HG03060 (cell line): Measurements from ENCODE around the gene TSPO2.

ENCODE experiments used
- ATAC-seq: cut with Tn5 transposase; IDR thresholded peaks from one replicate; pipeline ENCODE4 v1.9.1; 2021; ENCODE audit warnings: low read depth, moderate number of reproducible peaks; ENCODE audit not compliant: unreplicated experiment

Gene TSPO2

DNA sequence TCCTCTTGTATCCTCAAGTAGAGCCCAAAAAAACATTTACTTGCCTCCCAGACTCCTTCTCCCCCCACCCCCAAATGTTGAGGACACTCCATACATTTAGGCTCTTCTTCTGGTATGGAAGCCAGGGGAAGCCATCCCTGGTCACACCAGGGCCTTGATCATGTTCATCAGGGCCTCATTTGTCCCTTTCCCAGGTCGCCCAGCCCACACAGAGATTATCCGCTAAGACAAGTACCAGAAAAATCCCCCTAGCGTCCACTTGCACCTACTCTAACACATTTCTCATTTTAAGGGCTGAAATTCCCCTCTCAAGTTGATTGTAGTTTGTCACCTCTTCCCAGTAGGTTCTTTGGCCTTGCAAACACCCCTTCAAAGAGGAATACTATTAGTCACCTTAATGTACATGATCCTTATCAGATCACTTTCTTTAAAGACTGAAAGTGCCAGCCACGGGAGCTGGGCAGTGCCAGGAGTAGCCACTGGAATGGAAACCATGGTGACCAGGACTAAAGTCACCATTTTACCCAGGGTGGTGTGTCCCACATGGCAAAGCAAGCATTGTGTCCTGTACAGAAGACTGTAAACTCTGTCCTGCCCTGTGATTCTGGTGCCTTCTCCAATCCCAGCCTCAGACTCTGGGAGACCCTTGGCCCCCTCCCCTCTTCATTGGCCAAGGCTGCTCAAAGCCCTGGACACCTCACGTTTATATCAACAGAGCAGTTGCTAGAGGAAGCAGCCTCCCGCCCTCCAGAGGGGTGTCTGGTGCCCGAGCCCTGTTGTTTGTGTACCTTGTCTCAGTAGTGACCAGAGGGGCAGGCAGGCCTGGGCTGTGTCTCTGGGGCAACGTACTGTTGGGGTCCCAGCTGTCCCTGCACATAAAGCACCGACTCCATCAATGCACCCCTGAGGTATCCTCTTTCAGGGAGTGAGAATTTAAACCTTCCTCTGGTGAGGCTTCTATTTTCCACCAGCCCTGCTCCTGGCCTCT, 5.8 kb downstream of the TSPO2 start:
- no peak for ATAC-seq

DNA sequence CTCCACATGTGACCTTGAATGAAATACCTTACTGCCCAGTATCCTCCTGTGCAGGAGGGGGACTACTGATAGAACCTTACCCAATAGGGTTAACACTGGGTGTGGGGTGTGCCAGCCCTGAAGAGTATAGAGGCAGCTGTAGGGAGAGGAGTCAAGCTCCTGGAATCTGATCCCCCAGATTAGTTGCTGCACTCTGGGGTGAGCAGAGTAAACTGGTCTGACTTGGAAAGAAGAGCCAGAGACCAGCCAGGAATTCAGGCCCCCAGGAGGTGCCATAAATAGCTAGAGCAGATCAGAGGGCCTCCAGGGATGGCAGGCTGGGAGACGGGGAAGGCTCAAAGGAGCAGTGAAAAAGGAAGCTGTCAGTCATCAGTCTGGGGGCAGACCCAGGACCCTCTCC, 7.3 kb downstream of the TSPO2 start:
- ATAC-seq: no peak

DNA sequence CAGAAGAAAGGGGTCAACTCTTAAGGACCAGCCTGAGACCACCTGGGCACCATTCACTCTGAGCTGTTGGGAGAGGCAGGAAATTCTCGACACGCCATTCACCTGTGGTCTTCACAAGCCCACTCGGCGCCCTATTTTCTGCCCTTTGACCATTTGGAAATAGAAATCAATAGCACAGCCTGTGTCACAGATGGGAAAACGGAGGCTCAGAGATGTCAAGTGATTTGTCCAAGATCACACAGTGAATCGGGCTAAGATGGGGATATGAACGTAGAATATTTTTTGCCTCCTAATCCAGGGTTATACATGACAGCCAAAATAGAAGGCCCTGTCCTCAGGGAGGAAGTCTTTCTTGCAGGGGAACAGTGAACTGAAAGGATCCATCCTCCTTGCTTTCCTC, 7.7 kb downstream of the TSPO2 start:
- no peak for ATAC-seq

DNA sequence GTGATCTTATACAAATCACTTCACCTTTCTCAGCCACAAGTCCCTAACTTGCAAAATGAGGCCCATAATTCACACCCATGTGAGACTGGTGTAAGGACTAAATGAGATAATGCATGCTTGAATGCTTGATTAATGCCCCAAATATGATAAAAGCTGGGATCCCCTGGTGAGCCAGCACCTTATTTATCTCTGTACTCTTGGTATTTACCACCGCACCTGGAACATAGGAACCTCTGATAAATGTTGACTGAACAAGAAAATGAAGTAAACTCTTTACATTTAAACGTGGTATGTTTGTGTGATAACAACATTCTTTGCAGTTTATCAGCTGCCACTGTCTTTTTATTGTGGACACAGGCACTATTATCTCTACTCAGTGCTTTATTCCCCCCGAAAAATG, 8.3 kb downstream of the TSPO2 start:
- ATAC-seq: no peak

DNA sequence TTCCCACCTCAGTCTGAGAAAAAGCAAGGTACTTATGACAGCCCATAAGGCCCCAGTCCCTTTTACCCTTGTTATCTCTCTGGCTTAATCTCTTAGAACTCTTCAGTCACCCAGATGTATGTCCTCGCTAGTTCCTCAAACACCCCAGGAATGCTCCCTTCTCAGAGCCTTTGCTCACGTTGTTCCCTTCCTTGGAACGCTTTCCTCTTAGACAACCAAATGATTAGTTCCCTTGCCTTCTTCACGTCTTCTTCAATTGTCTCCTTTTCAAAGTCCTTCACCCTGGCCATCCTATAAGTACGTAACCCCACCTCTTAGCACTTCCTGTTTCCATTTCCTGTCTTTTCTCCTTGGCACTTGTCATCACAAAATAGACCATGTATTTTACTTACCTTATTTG, 9.6 kb downstream of the TSPO2 start:
- no peak for ATAC-seq

DNA sequence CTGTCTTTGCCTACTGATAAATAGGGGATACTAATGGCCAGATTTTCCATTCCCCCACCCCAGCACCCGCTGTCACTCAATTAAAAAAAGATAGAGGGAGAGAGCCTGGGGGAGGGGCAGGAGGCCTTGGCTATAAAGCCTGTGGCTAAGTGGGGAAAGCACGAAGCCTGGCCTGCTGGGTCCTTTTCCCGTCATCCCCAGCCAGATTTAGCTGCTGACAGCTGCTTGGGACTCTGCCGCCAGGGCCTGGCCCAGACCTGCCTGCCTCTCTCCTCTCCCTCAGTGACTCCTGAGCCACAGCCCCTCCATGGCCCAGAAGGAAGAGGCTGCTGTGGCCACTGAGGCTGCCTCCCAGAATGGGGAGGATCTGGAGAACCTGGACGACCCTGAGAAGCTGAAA, 10.8 kb downstream of the TSPO2 start, which contains the start of gene APOBEC2:
TSS of gene APOBEC2 (plus strand) at position 162 of the 400 bp plus-strand sequence. CDS start at position 308, 146 bp downstream.
- no peak for ATAC-seq

DNA sequence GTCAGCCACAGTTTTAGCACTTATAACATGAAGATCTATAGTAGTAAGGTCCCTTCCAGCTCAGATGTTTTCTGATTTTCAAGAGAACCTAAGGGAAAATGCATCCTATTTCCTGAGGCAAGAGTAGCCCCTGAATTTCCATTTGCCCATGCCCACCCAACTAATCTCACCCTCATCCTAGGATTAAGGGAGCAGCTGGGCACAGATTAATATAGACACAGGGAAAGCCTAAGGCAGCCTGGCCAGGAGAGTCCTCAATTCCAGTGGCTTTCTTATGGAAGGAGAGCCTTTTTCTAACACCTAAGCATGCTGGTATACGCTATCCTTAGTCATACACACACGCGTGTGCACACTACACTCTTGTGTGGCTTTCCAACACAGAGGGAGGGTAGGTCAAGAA, 12.2 kb downstream of the TSPO2 start:
- no peak for ATAC-seq

DNA sequence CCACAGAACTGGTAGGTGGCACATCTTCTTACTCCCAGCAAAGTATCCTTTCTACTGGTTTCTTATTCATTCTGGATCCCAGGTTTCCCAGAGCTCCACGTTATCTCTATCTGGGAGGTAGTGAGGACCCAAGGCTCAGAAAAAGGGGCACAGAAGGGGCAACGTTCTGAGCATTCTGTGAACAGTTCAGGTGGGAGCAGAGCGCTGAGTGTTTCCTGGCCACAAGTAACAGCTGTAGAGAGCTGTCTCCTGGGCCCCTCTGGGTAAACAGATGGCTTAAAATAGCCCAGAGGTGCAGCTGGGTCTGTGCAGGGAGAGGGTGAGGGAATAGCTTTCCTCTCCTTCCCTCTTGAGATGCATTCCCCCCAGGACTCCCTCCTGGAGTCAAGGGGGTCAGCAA, 12.9 kb downstream of the TSPO2 start:
- no peak for ATAC-seq

DNA sequence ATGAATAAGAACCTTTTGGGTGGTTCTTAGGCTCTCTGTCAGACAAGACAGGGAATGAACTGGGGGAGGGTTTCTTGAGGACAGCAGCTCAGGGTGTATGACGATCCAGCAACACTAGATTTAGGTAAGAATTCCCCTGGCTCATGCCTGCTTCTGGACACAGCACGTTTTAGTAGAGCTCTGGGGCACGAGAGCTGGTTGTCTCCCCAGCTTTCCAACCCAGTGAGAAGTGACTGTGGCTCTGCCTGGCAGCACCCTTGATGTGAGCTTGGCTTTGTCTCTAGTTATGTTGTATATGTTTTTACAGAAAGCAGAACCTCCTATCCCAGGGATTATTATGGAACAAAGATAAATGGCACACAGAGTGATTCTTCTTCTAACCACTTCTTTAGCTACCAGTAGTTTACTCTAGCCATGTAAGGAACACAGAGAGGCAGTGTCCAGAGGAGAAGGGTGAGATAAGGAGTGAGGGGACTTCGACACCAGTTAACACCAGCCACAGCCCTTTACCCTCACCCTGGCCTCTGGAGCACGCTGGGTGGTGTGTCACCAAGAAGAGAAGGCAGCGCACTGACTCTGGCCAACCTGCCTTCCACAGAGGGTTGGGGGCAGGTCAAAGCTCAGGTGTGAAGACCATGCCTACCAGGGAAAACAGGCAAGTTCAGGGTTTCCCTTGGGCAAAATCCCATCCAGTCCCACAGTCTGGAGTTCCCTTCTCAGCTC, 14.7 kb downstream of the TSPO2 start:
- no peak for ATAC-seq

DNA sequence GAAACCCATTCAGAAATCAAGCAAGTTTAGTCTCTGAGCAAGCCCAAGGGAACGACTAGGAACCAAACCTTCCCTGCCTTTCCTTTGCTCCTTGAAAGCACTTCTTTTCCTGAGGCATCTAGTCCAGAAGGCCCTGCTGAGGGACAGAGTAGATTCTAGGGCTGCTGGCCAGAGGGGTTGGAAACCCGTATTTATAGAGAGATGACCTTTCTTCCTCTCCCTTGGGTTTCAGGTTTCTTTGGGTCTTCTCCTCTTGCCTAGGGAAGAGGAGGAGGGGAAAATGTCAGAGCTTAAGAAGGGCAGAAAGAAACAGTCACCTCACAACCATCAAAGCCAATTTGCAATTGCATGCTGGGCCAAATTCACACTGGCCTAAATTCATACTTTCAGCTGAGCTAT, 16.5 kb downstream of the TSPO2 start:
- no peak for ATAC-seq

DNA sequence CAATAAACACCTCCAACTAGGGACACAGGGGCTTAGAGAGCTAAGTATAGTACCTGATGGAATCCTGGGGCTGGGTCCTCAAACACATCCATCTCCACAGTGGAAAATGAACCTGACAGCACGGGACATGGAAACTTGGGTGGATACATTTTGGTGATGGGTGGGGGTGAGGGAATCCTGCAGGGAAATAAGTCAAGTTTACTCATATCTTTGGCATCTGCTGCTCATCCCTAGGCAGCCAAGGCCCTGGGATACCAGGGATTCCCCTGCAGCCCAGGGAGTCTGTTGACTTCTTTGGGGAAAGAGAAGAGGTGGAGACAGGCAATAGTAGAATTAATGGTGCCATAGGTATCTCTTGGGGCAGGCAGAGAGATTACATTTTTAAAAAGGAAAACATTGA, 17.3 kb downstream of the TSPO2 start:
- ATAC-seq: no peak

DNA sequence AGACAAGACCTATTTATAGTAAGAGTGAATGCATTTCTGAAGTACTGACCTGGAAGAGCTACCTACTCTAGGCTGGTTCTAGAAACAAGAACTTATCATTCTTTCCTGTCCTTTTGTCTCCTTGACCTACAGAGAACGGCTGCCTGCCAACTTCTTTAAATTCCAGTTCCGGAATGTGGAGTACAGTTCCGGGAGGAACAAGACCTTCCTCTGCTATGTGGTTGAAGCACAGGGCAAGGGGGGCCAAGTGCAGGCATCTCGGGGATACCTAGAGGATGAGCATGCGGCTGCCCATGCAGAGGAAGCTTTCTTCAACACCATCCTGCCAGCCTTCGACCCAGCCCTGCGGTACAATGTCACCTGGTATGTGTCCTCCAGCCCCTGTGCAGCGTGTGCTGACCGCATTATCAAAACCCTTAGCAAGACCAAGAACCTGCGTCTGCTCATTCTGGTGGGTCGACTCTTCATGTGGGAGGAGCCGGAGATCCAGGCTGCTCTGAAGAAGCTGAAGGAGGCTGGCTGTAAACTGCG, 19.0 kb downstream of the TSPO2 start:
- ATAC-seq: no peak

DNA sequence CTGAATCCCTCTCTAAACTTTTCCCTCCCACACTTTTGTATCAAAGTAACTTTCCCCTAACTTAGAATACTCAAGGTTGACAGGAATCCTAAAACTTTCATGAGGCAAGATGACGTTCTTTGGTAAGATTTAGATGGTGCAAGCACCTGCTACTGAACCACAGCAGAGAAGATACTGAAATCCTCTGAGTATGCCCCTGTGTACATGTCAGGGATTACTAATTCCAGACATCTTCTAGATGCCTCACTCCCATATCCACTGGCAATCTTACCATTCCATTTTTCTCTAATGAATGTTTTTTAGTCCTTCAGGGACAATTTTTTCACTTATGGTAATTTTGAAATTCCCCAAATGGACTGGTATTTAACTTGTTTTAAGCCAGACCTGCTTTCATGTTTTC, 19.8 kb downstream of the TSPO2 start:
- no peak for ATAC-seq

DNA sequence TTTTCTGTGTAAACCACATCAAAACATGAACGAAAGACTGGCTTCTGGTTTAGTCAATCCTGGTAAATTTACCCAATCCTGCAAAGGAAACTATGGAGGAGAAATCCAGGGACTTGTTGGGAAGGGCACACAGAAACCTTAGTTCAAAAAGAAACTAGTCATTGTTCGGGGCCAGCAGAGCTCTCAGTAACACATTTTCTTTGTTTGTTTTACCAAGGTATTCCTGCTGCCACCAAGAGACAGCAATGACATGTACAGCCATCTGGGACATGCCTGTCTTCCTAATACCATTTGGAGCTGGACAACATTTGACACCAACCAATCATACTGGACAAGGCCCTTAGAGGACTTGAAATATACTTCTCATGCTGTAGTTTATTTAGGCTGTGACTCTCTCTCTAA, 21.6 kb downstream of the TSPO2 start:
- no peak for ATAC-seq

DNA sequence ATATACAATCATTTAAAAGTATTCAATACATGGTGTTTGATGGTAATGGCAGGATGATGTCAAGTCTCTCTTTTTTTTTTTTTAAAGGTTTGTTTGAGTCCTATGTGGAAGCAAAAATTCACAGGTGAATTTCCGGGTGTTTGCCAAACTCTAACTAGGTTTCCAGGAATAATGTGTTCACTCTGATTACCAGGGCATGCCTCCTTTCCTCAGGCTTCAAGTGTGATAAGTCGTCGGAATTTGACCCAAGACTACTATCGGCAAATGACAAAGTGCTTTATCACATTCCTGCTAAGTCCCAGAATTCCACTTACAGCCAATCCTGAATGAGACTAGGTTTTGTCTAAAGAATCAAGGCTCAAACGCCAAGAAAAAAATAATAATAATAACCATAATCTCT, 22.6 kb downstream of the TSPO2 start:
- no peak for ATAC-seq

DNA sequence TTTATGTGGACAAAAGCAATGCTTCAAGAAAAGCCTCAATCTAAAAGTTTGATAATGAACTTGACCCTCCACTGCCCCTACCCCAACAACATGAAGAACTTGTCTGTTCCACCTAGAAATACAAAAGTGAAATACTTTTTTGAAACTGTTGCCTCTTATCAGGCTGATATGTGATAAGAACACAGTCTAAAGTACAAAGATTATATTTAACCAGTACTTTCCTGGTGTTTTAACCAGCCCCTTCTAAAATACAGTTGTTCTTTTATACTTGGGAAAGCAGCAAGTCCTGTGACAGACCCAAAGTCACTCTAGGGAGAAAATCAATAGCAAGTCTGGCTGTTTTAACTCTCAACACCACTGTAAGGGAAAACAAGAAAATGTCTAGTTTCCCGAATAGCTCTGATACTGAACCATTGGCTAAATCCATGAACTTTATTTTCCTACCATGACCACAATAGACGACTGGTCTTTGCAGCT, 23.3 kb downstream of the TSPO2 start:
- no peak for ATAC-seq

DNA sequence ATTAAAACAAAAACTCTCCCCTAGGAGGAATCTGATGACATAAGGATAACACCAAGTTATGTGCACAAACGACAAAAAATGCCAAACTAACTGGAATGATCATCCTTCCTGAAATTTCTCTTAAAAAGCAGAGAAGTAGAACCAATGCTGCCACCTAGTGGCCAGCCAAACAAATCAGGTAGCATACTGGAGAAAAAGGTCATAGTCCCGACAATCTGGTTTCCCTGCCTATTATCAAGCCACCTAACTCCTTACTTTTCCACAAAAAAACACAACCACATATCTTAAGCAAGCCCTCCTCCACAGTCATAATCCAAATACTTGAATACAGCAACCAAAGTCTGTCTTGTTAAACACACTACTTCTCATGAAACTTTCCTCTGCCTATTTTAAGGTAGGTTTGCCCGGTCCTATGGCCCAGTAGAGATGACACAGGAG, 24.6 kb downstream of the TSPO2 start:
- ATAC-seq: no peak

DNA sequence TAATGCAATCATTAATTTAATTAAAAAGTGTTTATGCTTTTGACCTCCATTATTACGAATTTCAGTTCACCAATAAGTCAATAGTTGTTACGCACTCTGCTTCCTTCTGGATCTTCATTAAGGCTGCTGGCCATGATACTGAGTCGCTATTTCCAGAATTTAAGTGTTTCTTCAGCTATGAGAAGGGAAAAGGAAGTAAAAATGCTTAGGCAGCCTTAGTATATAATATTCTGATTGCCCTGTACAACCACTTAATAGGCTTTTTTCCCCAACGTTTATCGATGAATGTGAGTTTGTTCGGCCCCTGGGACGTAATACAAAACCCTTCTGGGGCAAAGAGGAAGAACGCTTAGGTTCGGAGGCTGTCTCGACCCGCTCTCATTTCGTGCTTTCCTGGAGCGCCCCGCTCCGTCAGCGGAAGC, 29.2 kb downstream of the TSPO2 start:
- ATAC-seq: no peak

DNA sequence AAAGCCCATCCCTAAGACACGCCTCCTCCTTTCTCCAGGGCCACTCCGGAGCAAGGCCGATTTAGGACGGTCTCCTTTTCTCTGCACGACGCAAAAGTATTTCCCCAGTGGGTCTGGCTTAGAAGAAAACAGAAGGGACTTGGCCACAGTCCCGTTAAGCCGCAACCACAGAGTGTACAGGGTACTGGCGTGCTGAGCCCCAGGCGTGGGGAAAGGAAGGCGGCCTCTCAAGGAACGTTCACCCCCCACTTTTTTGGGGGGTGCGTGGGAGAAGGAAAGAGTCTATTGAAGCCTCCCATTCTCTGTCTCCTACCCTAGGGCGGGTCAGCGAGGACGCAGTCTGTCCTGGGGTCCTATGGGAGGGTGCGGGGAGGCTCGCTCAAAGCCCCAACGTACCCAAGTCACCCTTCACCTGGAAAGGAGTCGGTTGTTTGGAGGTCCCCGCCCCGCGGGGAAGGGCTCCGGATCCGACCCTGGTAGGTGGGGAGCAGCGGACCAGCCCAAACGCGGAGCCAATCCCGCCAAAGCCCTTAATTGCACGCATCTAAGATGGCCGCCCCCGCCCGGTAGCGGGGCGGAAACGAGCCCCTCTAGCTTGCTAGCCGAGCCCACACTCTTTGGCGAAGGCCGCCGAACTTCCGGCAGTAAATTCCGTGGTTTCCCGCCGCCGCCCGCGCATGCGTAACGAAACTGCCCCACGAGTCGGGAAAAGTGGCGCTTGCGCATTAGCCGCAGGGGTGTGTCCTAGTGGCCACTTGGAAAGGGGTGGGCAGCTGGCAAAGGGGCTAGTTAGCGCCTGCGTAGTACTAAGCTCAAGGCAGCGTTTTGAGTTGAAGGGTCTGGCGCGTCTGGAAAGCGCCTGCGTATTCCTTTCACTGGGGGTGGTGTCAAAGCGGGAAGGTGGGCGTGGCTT, 29.9 kb downstream of the TSPO2 start, which contains the start of gene OARD1:
TSS of gene OARD1 (minus strand) at position 434 of the 913 bp plus-strand sequence. CDS start 722 bp downstream, outside the sequence.
- ATAC-seq: peak; percentile 69

DNA sequence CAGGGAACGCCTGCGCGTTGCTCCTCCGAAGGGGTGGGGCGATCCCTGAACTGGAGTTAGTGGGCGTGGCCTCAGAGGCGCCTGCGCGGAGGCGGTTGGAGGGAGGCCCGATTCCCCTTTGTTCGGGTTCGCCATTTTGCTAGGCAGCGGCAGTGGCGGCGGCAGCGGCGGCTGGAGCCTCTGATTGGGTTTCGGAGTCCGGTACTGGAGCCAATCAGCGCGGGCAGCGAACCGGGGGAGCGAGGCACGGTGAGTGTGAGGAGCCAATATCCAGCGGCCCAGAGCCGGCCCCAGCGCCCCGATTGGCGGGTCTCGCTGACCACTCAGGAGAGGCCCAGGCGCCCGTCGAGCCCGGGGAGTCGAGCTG, 30.6 kb downstream of the TSPO2 start, which contains the start of gene NFYA:
TSS of gene NFYA (plus strand) at position 139 of the 367 bp plus-strand sequence. CDS start 6,116 bp downstream, outside the sequence.
- peak; percentile 34 for ATAC-seq
